ENCODE data around the gene STC2.
"Not testable (repeated sequence)": the region's sequence is repeated elsewhere in the genome, so short reads cannot be mapped to it uniquely, and the experiment has no call there.

STC2 gene
- total RNA-seq, result 0 to 5.5 (median 1.9) reads per million in 9 experiments

GRCh38 chr5:173327948-173328843, at the start of gene STC2:
TSS of gene STC2 (minus strand) at chr5:173328414. CDS start at chr5:173328193, 221 bp downstream.
- no peak for ATAC-seq (replicated peaks)
- no peak for DNase-seq
- Mint-ChIP-seq H3K9me3 (no peaks in the 10 kb centered on the region), H3K27ac (no peak within 1 kb of the TSS), H3K4me1 (ENCODE audit: low read depth in 2 of 2) (peaks cover 13 to 15% of the 10 kb centered on the region in 2 donors), H3K27me3 (peaks cover 59 to 92% of the 10 kb centered on the region in 2 donors), H3K36me3 (ENCODE audit: insufficient read depth) (no peaks in the 10 kb centered on the region), H3K4me3 (peak within 1 kb of the TSS in 1 of 2 donors; percentile 51)

GRCh38 chr5:173371400-173371799, 43.2 kb upstream of the STC2 start:
- H3K4me1 Mint-ChIP-seq (ENCODE audit: low read depth in 2 of 2), result no peaks in the 10 kb centered on the region
- ATAC-seq (replicated peaks) (no peak), DNase-seq (no peak)
- no peaks in the 10 kb centered on the region for H3K36me3 Mint-ChIP-seq (ENCODE audit: insufficient read depth)
- no peak overlapping the region for H3K4me3 Mint-ChIP-seq
- H3K27ac Mint-ChIP-seq, result no peak overlapping the region
- H3K27me3 Mint-ChIP-seq, result peaks cover 14 to 26% of the 10 kb centered on the region in 2 donors
- H3K9me3 Mint-ChIP-seq, result peaks cover 0 to 2% of the 10 kb centered on the region in 2 donors

GRCh38 chr5:173363406-173363805, 35.2 kb upstream of the STC2 start:
- H3K4me3 Mint-ChIP-seq; H3K36me3 Mint-ChIP-seq (ENCODE audit: insufficient read depth); H3K4me1 Mint-ChIP-seq (ENCODE audit: low read depth in 2 of 2); H3K27ac Mint-ChIP-seq; DNase-seq; H3K9me3 Mint-ChIP-seq; ATAC-seq (replicated peaks): not testable (repeated sequence)
- H3K27me3 Mint-ChIP-seq, result peaks cover 14 to 44% of the 10 kb centered on the region in 2 donors

- Mint-ChIP-seq H3K27ac (no peak overlapping the region), H3K9me3 (peaks cover 0 to 3% of the 10 kb centered on the region in 2 donors), H3K36me3 (ENCODE audit: insufficient read depth) (no peaks in the 10 kb centered on the region), H3K4me1 (ENCODE audit: low read depth in 2 of 2) (no peaks in the 10 kb centered on the region), H3K4me3 (no peak overlapping the region), H3K27me3 (peaks cover 38 to 52% of the 10 kb centered on the region in 2 donors)
- ATAC-seq (replicated peaks), result no peak
- no peak for DNase-seq
Measured at GRCh38 chr5:173355561-173355960, 27.3 kb upstream of the STC2 start.

- no peak for DNase-seq
- Mint-ChIP-seq H3K27me3 (peaks cover 38 to 57% of the 10 kb centered on the region in 2 donors), H3K9me3 (peaks cover 0 to 3% of the 10 kb centered on the region in 2 donors), H3K27ac (no peak overlapping the region), H3K4me3 (no peak overlapping the region), H3K36me3 (ENCODE audit: insufficient read depth) (no peaks in the 10 kb centered on the region), H3K4me1 (ENCODE audit: low read depth in 2 of 2) (no peaks in the 10 kb centered on the region)
- no peak for ATAC-seq (replicated peaks)
Measured at GRCh38 chr5:173354645-173355044, 26.4 kb upstream of the STC2 start.

- ATAC-seq (replicated peaks) (no peak), DNase-seq (no peak)
- Mint-ChIP-seq H3K4me3 (no peak overlapping the region), H3K27ac (no peak overlapping the region), H3K36me3 (ENCODE audit: insufficient read depth) (no peaks in the 10 kb centered on the region), H3K27me3 (peaks cover 27 to 67% of the 10 kb centered on the region in 2 donors), H3K4me1 (ENCODE audit: low read depth in 2 of 2) (no peaks in the 10 kb centered on the region), H3K9me3 (no peaks in the 10 kb centered on the region)
Measured at GRCh38 chr5:173352366-173353349, 24.4 kb upstream of the STC2 start.

GRCh38 chr5:173342813-173343755, 14.9 kb upstream of the STC2 start:
- Mint-ChIP-seq H3K4me1 (ENCODE audit: low read depth in 2 of 2) (no peaks in the 10 kb centered on the region), H3K36me3 (ENCODE audit: insufficient read depth) (no peaks in the 10 kb centered on the region), H3K4me3 (no peak overlapping the region), H3K27me3 (peaks cover 8 to 56% of the 10 kb centered on the region in 2 donors), H3K27ac (no peak overlapping the region), H3K9me3 (no peaks in the 10 kb centered on the region)
- no peak for DNase-seq
- ATAC-seq (replicated peaks), result no peak

GRCh38 chr5:173341961-173342430, 13.8 kb upstream of the STC2 start:
- no peak for DNase-seq
- Mint-ChIP-seq H3K36me3 (ENCODE audit: insufficient read depth) (no peaks in the 10 kb centered on the region), H3K27ac (no peak overlapping the region), H3K27me3 (peaks cover 10 to 58% of the 10 kb centered on the region in 2 donors), H3K9me3 (no peaks in the 10 kb centered on the region), H3K4me3 (no peak overlapping the region), H3K4me1 (ENCODE audit: low read depth in 2 of 2) (no peaks in the 10 kb centered on the region)
- ATAC-seq (replicated peaks), result no peak

GRCh38 chr5:173340984-173341383, 12.8 kb upstream of the STC2 start:
- H3K27ac Mint-ChIP-seq, result no peak overlapping the region
- no peaks in the 10 kb centered on the region for H3K36me3 Mint-ChIP-seq (ENCODE audit: insufficient read depth)
- H3K9me3 Mint-ChIP-seq, result no peaks in the 10 kb centered on the region
- no peaks in the 10 kb centered on the region for H3K4me1 Mint-ChIP-seq (ENCODE audit: low read depth in 2 of 2)
- ATAC-seq (replicated peaks) (no peak), DNase-seq (no peak)
- no peak overlapping the region for H3K4me3 Mint-ChIP-seq
- peaks cover 16 to 68% of the 10 kb centered on the region in 2 donors for H3K27me3 Mint-ChIP-seq

GRCh38 chr5:173340451-173340850, 12.2 kb upstream of the STC2 start:
- DNase-seq (no peak), ATAC-seq (replicated peaks) (no peak)
- Mint-ChIP-seq H3K36me3 (ENCODE audit: insufficient read depth) (no peaks in the 10 kb centered on the region), H3K9me3 (no peaks in the 10 kb centered on the region), H3K4me1 (ENCODE audit: low read depth in 2 of 2) (no peaks in the 10 kb centered on the region), H3K4me3 (no peak overlapping the region), H3K27me3 (peaks cover 22 to 73% of the 10 kb centered on the region in 2 donors), H3K27ac (no peak overlapping the region)

GRCh38 chr5:173339286-173339685, 11.1 kb upstream of the STC2 start:
- no peaks in the 10 kb centered on the region for H3K4me1 Mint-ChIP-seq (ENCODE audit: low read depth in 2 of 2)
- H3K4me3 Mint-ChIP-seq, result no peak overlapping the region
- H3K36me3 Mint-ChIP-seq (ENCODE audit: insufficient read depth), result no peaks in the 10 kb centered on the region
- ATAC-seq (replicated peaks) (no peak), DNase-seq (no peak)
- peaks cover 25 to 70% of the 10 kb centered on the region in 2 donors for H3K27me3 Mint-ChIP-seq
- H3K27ac Mint-ChIP-seq, result no peak overlapping the region
- H3K9me3 Mint-ChIP-seq, result no peaks in the 10 kb centered on the region

GRCh38 chr5:173338380-173339015, 10.3 kb upstream of the STC2 start:
- Mint-ChIP-seq H3K9me3 (no peaks in the 10 kb centered on the region), H3K4me1 (ENCODE audit: low read depth in 2 of 2) (no peaks in the 10 kb centered on the region), H3K27me3 (peaks cover 27 to 70% of the 10 kb centered on the region in 2 donors), H3K36me3 (ENCODE audit: insufficient read depth) (no peaks in the 10 kb centered on the region), H3K4me3 (no peak overlapping the region), H3K27ac (no peak overlapping the region)
- ATAC-seq (replicated peaks) (no peak), DNase-seq (no peak)

Data from effector memory CD8-positive, alpha-beta T cell (primary cell).